OCI-LY7 (cell line): Measurements from ENCODE around the gene LGR6.

ENCODE experiments used
- EZH2phosphoT487 ChIP-seq: fragments of 200-600 bp; sonication (generic); IDR thresholded peaks from 2 replicates; pipeline ENCODE4 v1.6.1; 2018; ENCODE audit warnings: low read depth, borderline replicate concordance, mild to moderate bottlenecking, mixed run types, antibody characterized with exemption, low read length, moderate library complexity, mixed read lengths
- TF ChIP-seq, protein P1 (sequence below): fragments of 200-600 bp; sonication (generic); conservative IDR thresholded peaks from 2 replicates; pipeline ENCODE4 v1.5.1; 2014; ENCODE audit warnings: mild to moderate bottlenecking, antibody characterized with exemption, low read length, moderate library complexity, mixed read lengths

DNA sequence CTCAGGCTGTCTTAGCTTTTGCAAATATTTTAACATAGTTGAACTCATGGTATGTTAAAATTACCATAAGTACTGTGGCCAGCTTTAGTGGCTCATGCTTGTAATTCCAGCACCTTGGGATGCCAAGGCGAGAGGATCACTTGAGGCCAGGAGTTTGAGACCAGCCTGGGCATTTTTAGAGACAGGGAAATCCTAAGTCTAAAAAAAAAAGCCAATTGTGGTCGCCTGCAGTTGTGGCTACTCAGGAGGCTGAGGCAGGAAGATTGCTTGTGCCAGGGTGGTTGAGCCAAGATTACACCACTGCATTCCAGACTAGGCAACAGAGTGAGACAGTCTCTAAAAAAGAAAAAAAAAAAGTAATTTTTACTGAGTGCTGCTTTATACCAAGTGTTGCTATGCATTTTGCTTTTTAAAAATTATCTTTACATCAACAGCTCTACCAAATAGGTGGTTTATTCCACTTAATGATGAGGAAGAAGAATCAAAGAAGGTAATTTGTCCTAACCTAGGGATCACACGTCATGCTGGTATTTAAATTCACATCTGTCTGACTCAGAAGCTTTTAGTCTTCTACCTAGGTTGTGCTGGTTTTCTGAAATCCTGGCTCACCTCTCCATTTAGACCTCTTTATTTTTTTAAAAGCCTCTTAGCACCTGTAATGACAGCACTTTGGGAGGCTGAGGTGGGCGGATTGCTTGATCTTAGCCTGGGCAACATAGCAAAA, 171.7 kb downstream of the LGR6 start:
- TF ChIP-seq, protein P1, sequence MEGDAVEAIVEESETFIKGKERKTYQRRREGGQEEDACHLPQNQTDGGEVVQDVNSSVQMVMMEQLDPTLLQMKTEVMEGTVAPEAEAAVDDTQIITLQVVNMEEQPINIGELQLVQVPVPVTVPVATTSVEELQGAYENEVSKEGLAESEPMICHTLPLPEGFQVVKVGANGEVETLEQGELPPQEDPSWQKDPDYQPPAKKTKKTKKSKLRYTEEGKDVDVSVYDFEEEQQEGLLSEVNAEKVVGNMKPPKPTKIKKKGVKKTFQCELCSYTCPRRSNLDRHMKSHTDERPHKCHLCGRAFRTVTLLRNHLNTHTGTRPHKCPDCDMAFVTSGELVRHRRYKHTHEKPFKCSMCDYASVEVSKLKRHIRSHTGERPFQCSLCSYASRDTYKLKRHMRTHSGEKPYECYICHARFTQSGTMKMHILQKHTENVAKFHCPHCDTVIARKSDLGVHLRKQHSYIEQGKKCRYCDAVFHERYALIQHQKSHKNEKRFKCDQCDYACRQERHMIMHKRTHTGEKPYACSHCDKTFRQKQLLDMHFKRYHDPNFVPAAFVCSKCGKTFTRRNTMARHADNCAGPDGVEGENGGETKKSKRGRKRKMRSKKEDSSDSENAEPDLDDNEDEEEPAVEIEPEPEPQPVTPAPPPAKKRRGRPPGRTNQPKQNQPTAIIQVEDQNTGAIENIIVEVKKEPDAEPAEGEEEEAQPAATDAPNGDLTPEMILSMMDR = no peak
- TF ChIP-seq EZH2phosphoT487 = no peak
